Measurements from ENCODE around the gene EXOC6B. TPM values are rescaled to one million over a fixed set of nuclear protein-coding genes. Genes with fewer than 3 reads are reported as not detected.

The EXOC6B gene
- total RNA-seq, 4 donors from 2014 or later = 22.6 to 47.3 (median 32.5) TPM

- Histone ChIP-seq H3K36me3 (no peaks in the 10 kb centered on the region), H3K9me3 (no peaks in the 10 kb centered on the region), H3K27me3 (no peaks in the 10 kb centered on the region), H3K4me3 (replicated peaks in 1 of 3) (no peak overlapping the region), H3K27ac (no peak overlapping the region), H3K4me1 (peaks cover 5 to 9% of the 10 kb centered on the region in 2 donors)
- 100% methylated on average over 1 of the region's 1 CpG for WGBS, 2 donors
- no peak for DNase-seq
- TF ChIP-seq, protein P1, sequence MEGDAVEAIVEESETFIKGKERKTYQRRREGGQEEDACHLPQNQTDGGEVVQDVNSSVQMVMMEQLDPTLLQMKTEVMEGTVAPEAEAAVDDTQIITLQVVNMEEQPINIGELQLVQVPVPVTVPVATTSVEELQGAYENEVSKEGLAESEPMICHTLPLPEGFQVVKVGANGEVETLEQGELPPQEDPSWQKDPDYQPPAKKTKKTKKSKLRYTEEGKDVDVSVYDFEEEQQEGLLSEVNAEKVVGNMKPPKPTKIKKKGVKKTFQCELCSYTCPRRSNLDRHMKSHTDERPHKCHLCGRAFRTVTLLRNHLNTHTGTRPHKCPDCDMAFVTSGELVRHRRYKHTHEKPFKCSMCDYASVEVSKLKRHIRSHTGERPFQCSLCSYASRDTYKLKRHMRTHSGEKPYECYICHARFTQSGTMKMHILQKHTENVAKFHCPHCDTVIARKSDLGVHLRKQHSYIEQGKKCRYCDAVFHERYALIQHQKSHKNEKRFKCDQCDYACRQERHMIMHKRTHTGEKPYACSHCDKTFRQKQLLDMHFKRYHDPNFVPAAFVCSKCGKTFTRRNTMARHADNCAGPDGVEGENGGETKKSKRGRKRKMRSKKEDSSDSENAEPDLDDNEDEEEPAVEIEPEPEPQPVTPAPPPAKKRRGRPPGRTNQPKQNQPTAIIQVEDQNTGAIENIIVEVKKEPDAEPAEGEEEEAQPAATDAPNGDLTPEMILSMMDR (IDR thresholded peaks at IDR 0.05) = no peak
- intact Hi-C loops (cut with DNase I) = no loop called here
These were observed 252.6 kb downstream of the EXOC6B start for GRCh38 chr2:72573232-72573631.

- WGBS, 2 donors = 86 to 94% methylated on average over 2 of the region's 2 CpGs
- H3K9me3 ChIP-seq = no peaks in the 10 kb centered on the region
- TF ChIP-seq POLR2A (IDR thresholded peaks at IDR 0.05) = no peak
- TF ChIP-seq, protein P1 (IDR thresholded peaks at IDR 0.05) = no peak
- DNase-seq = no peak
- no peaks in the 10 kb centered on the region for H3K36me3 ChIP-seq
- peaks cover 5 to 9% of the 10 kb centered on the region in 2 donors for H3K4me1 ChIP-seq
- no peak overlapping the region for H3K4me3 ChIP-seq (replicated peaks in 1 of 3)
- H3K27ac ChIP-seq = no peak overlapping the region
- H3K27me3 ChIP-seq = no peaks in the 10 kb centered on the region
- intact Hi-C loops (cut with DNase I) = no loop called here
These were observed 253.3 kb downstream of the EXOC6B start for GRCh38 chr2:72572501-72572900.

DNA sequence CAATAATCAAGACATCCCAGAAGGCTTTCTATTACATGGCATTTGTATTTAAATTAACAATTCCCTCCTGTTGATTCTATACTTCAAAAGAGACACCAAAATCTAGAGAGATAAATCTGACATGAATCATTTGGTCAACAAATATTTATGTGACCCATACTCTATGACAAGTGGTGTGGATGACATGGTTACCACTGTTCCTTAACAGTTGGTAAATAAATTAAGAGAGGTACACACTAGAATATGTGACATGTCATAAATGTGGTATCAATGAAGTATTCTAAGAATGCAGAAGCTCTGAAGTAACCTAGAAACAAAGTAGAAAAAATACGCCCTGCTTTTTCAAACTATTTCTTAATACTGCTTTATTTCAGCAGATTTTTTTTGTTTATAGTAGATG, 255.4 kb downstream of the EXOC6B start:
- Histone ChIP-seq H3K9me3 (no peaks in the 10 kb centered on the region), H3K27ac (no peak overlapping the region), H3K4me1 (no peaks in the 10 kb centered on the region), H3K27me3 (no peaks in the 10 kb centered on the region), H3K36me3 (no peaks in the 10 kb centered on the region), H3K4me3 (replicated peaks in 1 of 3) (no peak overlapping the region)
- 94 to 96% methylated on average over 1 of the region's 1 CpG for WGBS, 2 donors
- TF ChIP-seq, protein P1 (IDR thresholded peaks at IDR 0.05) = no peak
- TF ChIP-seq POLR2A (IDR thresholded peaks at IDR 0.05) = no peak
- no peak for DNase-seq
- intact Hi-C loops (cut with DNase I) = no loop called here

DNA sequence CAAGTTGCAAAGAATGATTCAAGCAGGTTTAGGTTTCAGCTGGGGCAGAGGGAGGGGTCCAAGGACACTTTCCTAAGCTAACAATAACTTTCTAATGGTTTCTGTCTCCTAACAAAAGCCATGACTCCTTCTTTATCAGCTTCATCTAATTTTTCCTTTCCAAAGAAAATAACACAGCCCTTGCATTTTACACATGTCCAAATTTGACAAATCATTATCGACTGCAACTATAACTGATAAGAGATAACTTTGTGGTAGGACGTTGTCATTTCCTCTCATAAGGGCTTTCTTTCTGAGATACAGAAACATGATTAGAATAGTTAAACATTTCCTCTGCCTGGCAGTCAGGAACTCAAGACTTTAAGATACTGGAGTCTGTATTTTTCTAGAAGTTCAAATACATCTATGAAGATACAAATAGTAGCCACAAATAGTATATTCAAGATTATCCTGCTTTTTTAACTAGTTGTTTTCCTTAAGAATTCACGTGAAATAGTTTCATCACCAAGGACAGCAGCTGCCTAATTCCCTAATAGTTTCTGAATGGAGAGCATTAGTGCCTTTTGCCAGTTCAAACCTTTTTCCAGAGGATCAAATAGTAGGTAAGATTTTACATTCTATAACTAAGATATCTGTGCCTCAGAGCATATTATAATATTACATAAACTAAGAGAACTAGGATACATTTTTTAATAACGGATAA, 263.2 kb downstream of the EXOC6B start:
- WGBS, 2 donors = 40 to 53% methylated on average over 4 of the region's 4 CpGs
- no peak overlapping the region for H3K27ac ChIP-seq

More for the DNA sequence above, 263.2 kb downstream of the EXOC6B start:
- Histone ChIP-seq H3K9me3 (no peaks in the 10 kb centered on the region), H3K36me3 (no peaks in the 10 kb centered on the region), H3K4me1 (peaks cover 0 to 4% of the 10 kb centered on the region in 2 donors), H3K4me3 (replicated peaks in 1 of 3) (no peak overlapping the region), H3K27me3 (no peaks in the 10 kb centered on the region)
- intact Hi-C loops (cut with DNase I) = no loop called here
- TF ChIP-seq, protein P1 (IDR thresholded peaks at IDR 0.05) = no peak
- no peak for TF ChIP-seq POLR2A (IDR thresholded peaks at IDR 0.05)
- DNase-seq = no peak
